CD1c-positive myeloid dendritic cell (primary cell): ENCODE data around the gene CRELD2.
A peak's percentile ranks its signal among the peaks of the same experiment; 100 is the strongest.

Experiments used
- DNase-seq: peaks from one replicate; pipeline ENCODE4 v3.0.0-alpha.2; 2016; ENCODE audit errors: extremely low spot score

The CRELD2 gene

GRCh38 chr22:49956914-49957825, 38.7 kb downstream of the CRELD2 start:
- no peak for DNase-seq

DNA sequence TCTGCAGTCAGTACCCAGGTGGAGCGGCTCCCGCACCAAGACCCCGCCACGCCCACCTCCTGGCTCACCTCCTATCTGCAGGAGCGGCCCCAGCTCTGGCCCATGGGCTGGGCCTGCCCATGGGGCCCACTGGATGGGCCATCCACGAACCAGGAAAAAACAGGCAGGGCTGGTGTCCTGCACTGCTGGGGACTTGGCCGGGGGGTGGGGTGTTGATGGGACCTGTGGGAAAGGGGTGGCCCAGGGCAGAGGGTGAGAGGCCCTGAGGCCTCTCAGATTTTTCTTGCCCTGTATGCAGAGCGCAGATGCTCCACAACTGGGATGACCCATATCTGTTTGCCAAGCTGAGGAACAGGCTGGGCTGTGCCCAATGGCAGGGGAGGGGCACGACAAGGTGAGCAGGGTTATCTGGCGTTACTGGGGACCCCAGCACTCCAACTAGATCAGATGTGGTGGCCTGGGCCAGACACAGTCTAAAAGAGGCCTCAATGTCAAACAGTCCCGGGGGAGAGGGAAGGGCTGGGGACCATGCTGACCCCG, 39.5 kb downstream of the CRELD2 start:
- no peak for DNase-seq

GRCh38 chr22:49958366-49958921, 40.0 kb downstream of the CRELD2 start:
- DNase-seq, result no peak

GRCh38 chr22:49958931-49959781, 40.7 kb downstream of the CRELD2 start:
- no peak for DNase-seq

GRCh38 chr22:49959782-49960158, 41.3 kb downstream of the CRELD2 start:
- DNase-seq, result no peak

GRCh38 chr22:49960159-49961004, 41.9 kb downstream of the CRELD2 start, which contains the start of gene PIM3:
PIM3 (plus strand) TSS chr22:49960772; CDS start chr22:49960948, 176 bp downstream.
- peak; percentile 99 for DNase-seq

DNA sequence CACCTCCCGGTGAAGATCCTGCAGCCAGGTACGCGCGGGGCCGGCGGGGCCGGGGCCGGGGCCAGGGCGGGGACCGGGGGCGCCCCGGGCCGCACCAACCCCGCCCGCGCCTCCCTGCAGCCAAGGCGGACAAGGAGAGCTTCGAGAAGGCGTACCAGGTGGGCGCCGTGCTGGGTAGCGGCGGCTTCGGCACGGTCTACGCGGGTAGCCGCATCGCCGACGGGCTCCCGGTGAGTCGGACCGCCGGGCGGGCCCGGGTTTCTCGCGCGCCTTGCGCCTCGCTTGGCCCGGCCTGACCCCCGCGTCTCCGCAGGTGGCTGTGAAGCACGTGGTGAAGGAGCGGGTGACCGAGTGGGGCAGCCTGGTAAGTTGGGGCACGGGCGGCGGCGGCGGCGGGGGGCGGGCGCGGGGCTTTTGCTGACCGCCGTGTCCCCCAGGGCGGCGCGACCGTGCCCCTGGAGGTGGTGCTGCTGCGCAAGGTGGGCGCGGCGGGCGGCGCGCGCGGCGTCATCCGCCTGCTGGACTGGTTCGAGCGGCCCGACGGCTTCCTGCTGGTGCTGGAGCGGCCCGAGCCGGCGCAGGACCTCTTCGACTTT, 42.7 kb downstream of the CRELD2 start:
- peak; percentile 51 for DNase-seq

DNA sequence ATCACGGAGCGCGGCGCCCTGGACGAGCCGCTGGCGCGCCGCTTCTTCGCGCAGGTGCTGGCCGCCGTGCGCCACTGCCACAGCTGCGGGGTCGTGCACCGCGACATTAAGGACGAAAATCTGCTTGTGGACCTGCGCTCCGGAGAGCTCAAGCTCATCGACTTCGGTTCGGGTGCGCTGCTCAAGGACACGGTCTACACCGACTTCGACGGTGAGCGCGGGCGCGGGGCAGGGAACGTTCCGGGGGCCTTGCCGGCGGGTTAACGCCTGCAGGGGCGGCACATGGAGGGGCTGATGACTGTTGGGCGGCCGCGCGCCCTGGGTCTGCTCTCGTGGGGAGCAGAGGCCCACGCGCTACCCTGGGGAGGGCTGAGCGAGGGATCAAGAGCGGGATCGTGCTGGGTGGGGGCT, 43.2 kb downstream of the CRELD2 start:
- no peak for DNase-seq

GRCh38 chr22:49962012-49962750, 43.7 kb downstream of the CRELD2 start:
- peak; percentile 90 for DNase-seq

GRCh38 chr22:49962751-49963646, 44.6 kb downstream of the CRELD2 start:
- DNase-seq, result no peak

GRCh38 chr22:49963647-49964026, 45.2 kb downstream of the CRELD2 start:
- no peak for DNase-seq

- DNase-seq, result no peak
Measured at GRCh38 chr22:49964136-49965090, 46.0 kb downstream of the CRELD2 start.

DNA sequence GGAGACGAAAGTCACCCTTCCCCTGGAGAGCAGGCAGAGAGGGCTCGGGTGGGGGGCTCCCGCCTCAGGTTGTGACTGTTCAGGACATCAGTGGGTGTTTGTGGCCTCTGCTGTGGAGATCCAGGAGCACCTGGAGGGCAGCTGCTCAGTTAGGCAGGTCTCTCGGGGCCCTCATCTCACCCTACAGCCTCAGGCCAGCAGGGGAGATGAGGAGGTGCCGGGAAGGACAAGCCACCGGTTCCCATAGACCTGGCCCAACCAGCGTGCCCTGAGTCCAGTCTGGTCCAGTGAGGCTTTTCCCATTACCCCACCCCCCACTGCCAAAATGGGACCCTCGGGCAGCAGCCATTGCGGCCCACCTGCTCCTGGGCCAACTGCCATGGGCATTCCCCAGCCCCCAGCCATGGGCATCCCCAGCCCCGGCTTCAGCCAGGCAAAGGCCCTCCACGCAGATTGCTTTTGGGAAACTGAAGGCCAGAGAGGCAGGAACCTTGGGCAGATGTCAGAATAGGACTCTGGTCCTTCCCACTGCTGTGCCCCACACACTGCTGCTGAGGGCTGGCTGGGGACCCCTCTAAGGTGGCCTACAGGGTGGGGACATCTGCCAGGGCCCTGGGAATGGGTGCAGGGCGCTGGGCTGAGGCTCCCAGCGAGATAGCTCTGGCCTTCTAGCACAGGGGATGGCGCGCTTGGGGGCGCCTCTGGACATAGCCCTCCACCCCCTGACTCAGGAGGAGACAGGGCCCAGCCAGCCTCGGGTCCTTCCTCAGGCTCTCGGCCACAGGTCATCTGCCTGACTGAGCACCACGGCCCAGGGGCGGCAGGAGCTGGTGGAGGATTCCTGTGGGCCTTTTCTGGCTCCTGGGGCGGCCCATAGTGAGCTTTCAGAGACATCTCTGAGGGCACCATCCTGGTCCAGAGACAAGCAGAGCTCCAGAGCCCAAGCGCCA, 46.9 kb downstream of the CRELD2 start:
- DNase-seq, result no peak

- DNase-seq, result no peak
Measured at GRCh38 chr22:49966041-49966773, 47.8 kb downstream of the CRELD2 start.

- peak; percentile 90 for DNase-seq
Measured at GRCh38 chr22:49966774-49967705, 48.6 kb downstream of the CRELD2 start.
